IPS-NIHi11 (cell line): ENCODE measurements around the gene ZNF329.
A peak's percentile ranks its signal among the peaks of the same experiment; 100 is the strongest.
"Not testable (repeated sequence)": the region's sequence is repeated elsewhere in the genome, so short reads cannot be mapped to it uniquely, and the experiment has no call there.

Experiments used
- DNase-seq: peaks from one replicate; pipeline ENCODE4 v3.0.0; 2012; ENCODE audit warnings: mixed read lengths, low spot score

Gene ZNF329

GRCh38 chr19:58150328-58150921 lies at the start of gene ZNF329:
ZNF329 (minus strand) TSS chr19:58150789; CDS start chr19:58129503, 21,286 bp downstream.
- DNase-seq: peak; percentile 94

GRCh38 chr19:58196901-58197616 lies 46.5 kb upstream of the ZNF329 start:
- DNase-seq: no peak

GRCh38 chr19:58183817-58184215 lies 33.2 kb upstream of the ZNF329 start:
- DNase-seq: no peak

- peak; percentile 98 for DNase-seq
Observed at GRCh38 chr19:58182989-58183816, 32.6 kb upstream of the ZNF329 start, which contains the start of gene ZNF274. ZNF274 (plus strand) TSS chr19:58183061; CDS start chr19:58183966, 905 bp downstream.

- DNase-seq: no peak
Observed at GRCh38 chr19:58182577-58182988, 32.0 kb upstream of the ZNF329 start.

- peak; percentile 45 for DNase-seq
Observed at GRCh38 chr19:58181902-58182576, 31.4 kb upstream of the ZNF329 start.

- no peak for DNase-seq
Observed at GRCh38 chr19:58170860-58171259, 20.3 kb upstream of the ZNF329 start.

GRCh38 chr19:58166708-58167280 lies 16.2 kb upstream of the ZNF329 start:
- no peak for DNase-seq

- no peak for DNase-seq
Observed at GRCh38 chr19:58166268-58166667, 15.7 kb upstream of the ZNF329 start.

GRCh38 chr19:58157045-58157728 lies 6.6 kb upstream of the ZNF329 start:
- no peak for DNase-seq

GRCh38 chr19:58154679-58155648 lies 4.4 kb upstream of the ZNF329 start:
- DNase-seq: peak; percentile 95

GRCh38 chr19:58154287-58154678 lies 3.7 kb upstream of the ZNF329 start:
- DNase-seq: no peak

GRCh38 chr19:58153386-58153785 lies 2.8 kb upstream of the ZNF329 start:
- no peak for DNase-seq

- DNase-seq: not testable (repeated sequence)
Observed at GRCh38 chr19:58147475-58147874, 3.1 kb downstream of the ZNF329 start.

GRCh38 chr19:58145849-58146248 lies 4.7 kb downstream of the ZNF329 start:
- DNase-seq: no peak

- no peak for DNase-seq
Observed at GRCh38 chr19:58134244-58134643, 16.3 kb downstream of the ZNF329 start.

- DNase-seq: no peak
Observed at GRCh38 chr19:58129284-58129683, 21.3 kb downstream of the ZNF329 start.

- no peak for DNase-seq
Observed at GRCh38 chr19:58128041-58128685, 22.4 kb downstream of the ZNF329 start.

GRCh38 chr19:58123354-58123753 lies 27.2 kb downstream of the ZNF329 start:
- DNase-seq: no peak
